ENCODE results near the gene C6orf132.

Gene C6orf132

DNA sequence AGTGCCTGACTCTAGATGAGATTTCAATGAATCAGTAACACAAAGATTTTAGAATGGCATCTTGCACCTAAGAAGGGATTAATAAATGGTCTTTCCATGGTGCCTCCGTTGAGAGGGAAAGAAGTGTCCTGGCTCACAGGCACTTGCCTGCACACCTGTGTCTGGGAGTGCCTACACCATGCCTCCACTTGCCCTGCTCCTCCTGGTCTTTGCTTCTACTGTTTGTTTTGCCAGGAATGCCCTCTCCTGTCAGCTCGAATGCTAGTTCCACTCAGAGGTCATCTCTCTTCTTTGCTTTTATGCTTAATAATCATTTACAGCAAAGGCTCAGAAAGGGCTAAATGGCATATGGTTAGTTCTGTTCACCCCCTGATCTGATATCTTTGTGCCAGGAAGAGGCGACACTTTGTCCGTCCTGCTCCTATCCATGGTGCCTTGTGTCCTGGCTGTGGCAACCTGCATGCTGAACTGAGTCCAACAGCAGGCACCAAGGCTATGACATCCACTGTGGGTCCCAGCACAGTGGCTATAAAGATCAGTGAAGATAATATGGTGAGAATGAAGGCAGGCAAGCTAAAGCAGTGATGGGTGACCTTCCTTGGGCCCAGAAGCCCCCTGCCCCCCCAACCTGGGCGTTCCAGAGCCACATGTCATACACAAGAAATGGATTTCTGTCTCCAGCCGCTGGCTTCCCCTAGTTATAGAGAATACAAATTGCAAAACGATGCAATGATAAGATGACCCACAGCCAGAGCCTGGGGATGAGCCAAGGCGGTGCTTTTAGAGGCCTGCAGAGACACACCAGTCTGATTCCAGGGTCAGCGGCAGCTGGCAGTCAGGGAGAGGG is 1.4 kb downstream of the C6orf132 start:
- H3K27me3 ChIP-seq (ENCODE audit: insufficient read depth, low read depth, severe bottlenecking): no peaks in the 10 kb centered on the region
- no peak overlapping the region for H3K4me3 ChIP-seq (ENCODE audit: low read depth, low read length)
- no peak for DNase-seq
- no peaks in the 10 kb centered on the region for H3K36me3 ChIP-seq
- H3K27ac ChIP-seq: no peak overlapping the region
- H3K9me3 ChIP-seq (ENCODE audit: severe bottlenecking): no peaks in the 10 kb centered on the region
- TF ChIP-seq, protein P1, sequence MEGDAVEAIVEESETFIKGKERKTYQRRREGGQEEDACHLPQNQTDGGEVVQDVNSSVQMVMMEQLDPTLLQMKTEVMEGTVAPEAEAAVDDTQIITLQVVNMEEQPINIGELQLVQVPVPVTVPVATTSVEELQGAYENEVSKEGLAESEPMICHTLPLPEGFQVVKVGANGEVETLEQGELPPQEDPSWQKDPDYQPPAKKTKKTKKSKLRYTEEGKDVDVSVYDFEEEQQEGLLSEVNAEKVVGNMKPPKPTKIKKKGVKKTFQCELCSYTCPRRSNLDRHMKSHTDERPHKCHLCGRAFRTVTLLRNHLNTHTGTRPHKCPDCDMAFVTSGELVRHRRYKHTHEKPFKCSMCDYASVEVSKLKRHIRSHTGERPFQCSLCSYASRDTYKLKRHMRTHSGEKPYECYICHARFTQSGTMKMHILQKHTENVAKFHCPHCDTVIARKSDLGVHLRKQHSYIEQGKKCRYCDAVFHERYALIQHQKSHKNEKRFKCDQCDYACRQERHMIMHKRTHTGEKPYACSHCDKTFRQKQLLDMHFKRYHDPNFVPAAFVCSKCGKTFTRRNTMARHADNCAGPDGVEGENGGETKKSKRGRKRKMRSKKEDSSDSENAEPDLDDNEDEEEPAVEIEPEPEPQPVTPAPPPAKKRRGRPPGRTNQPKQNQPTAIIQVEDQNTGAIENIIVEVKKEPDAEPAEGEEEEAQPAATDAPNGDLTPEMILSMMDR (IDR thresholded peaks at IDR 0.05; ENCODE audit: low read depth, low read length): no peak

DNA sequence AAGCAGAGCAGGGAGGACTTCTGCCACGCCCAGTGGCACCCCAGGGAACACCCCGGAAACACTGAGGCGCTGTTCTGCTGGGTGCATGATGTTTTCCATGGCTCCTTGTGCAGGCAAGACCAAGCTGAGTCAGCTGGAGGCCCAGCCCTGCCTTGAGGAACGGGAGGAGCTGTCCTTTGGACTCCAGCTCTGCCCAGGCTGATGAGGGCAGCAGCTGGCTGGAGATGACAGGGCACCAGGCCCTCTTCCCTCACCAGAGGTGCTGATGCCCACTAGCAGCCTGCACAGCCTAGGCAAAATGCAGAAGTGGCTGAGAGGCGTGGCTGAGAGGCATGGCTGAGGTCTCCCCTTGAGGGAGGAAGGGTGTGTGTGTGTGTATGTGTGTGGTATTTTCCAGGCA is 2.4 kb downstream of the C6orf132 start:
- Histone ChIP-seq H3K36me3 (no peaks in the 10 kb centered on the region), H3K27me3 (ENCODE audit: insufficient read depth, low read depth, severe bottlenecking) (no peaks in the 10 kb centered on the region), H3K9me3 (ENCODE audit: severe bottlenecking) (no peaks in the 10 kb centered on the region), H3K27ac (no peak overlapping the region), H3K4me3 (ENCODE audit: low read depth, low read length) (no peak overlapping the region)
- no peak for DNase-seq
- TF ChIP-seq, protein P1 (IDR thresholded peaks at IDR 0.05; ENCODE audit: low read depth, low read length): no peak

DNA sequence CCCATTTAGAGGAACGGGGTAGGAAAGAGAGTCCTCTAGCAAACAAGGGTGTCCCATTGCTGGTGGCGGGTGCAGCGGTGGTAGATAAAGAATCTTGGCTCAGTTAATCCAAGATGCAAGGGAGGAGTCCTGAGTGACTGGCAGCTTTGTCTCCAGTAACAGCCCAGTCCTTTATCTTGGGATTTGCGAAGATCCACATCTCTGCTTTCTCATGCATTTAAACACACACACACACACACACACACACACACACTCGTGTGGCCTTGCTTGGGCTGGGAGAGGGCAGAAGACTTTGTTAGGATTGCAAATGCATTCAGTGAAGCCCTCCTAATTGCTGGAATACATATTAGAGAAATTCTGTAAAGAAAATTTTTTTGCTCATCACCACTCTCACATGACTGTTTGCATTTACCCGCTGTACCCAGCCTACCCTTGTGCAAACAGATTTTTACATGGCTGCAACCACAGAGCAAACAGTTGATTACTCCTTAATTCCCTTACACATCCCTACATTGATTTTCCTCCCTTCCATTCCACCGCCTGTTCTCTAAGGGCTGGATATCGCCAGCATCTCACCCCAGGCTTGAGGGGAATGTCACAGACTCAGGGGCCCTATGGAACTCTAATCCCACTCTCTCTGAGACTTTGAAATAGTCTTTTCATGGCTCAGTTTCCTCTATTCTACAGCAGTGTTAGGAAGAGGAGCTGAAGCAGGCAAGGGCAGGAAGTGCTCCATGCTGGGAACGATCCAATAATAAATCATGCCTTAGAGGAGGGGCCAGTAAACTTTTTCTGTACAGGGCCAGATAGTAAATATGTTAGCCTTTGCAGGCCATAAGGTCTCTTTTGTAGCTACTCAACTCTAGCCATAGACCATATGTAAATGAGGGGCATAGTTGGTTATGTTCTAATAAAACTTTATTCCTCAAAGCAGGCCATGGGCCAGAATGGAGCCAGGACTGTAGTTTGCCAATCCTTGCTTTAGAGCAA is 3.5 kb downstream of the C6orf132 start:
- Histone ChIP-seq H3K4me3 (ENCODE audit: low read depth, low read length) (no peak overlapping the region), H3K27me3 (ENCODE audit: insufficient read depth, low read depth, severe bottlenecking) (no peaks in the 10 kb centered on the region), H3K27ac (0 out of 2 replicates have a peak overlapping the region, but pooled peaks have one; percentile 1), H3K9me3 (ENCODE audit: severe bottlenecking) (no peaks in the 10 kb centered on the region), H3K36me3 (no peaks in the 10 kb centered on the region)
- DNase-seq: peak; percentile 49
- TF ChIP-seq, protein P1 (IDR thresholded peaks at IDR 0.05; ENCODE audit: low read depth, low read length): no peak

DNA sequence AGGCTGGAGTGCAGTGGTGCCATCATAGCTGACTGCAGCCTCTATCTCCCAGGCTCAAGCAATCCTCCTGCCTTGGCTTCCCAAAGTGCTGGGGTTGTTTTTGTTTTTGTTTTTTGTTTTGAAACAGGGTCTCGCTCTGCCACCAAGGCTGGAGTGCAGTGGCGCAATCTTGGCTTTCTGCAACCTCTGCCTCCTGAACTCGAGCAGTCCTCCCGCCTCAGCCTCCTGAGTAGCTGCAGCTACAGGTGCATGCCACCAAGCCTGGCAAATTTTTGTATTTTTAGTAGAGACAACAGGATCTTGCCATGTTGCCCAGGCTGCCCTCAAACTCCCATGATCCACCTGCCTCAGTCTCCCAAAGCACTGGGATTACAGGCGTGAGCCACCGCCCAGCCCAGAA is 4.2 kb downstream of the C6orf132 start:
- Histone ChIP-seq H3K27me3 (ENCODE audit: insufficient read depth, low read depth, severe bottlenecking) (no peaks in the 10 kb centered on the region), H3K36me3 (no peaks in the 10 kb centered on the region), H3K9me3 (ENCODE audit: severe bottlenecking) (no peaks in the 10 kb centered on the region), H3K27ac (no peak overlapping the region), H3K4me3 (ENCODE audit: low read depth, low read length) (no peak overlapping the region)
- no peak for DNase-seq
- TF ChIP-seq, protein P1 (IDR thresholded peaks at IDR 0.05; ENCODE audit: low read depth, low read length): no peak

DNA sequence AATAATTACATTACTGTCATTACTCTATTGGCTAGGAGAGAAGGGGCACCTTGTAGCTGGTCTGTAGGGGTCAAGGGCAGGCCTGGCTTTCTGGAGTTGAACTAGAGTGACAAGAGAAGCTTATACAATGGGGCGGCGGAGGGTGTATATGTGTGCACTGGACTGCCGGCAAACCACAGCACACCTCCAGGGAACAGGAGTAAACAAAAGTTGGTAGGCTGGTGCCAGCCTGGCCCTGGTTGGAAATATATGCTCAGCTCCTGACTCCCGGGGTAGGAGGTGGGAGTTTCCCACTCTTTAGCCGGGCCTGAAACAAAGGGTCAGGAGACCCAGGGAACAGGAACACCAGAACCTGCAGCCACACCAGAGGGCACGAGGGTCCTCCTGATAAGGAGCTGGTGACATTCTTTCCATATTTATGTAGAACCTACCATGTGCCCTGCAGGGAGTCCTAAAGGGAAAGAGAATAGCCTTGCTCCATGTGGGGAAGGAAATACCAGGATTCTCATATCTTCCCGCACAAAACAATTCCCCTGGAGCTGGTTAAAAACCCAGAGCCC is 5.1 kb downstream of the C6orf132 start:
- no peaks in the 10 kb centered on the region for H3K9me3 ChIP-seq (ENCODE audit: severe bottlenecking)
- H3K27me3 ChIP-seq (ENCODE audit: insufficient read depth, low read depth, severe bottlenecking): no peaks in the 10 kb centered on the region
- DNase-seq: no peak
- TF ChIP-seq, protein P1 (IDR thresholded peaks at IDR 0.05; ENCODE audit: low read depth, low read length): no peak
- no peak overlapping the region for H3K4me3 ChIP-seq (ENCODE audit: low read depth, low read length)
- peak overlapping the region; percentile 33 for H3K27ac ChIP-seq
- H3K36me3 ChIP-seq: no peaks in the 10 kb centered on the region

All from WERI-Rb-1 (cell line).